A549 treated with Mapracorat at 1 μM for 4 hours (cell line): ENCODE data around the gene PCDH18. TPM values are rescaled to one million over a fixed set of nuclear protein-coding genes. Genes with fewer than 3 reads are reported as not detected.

ENCODE experiments used
- total RNA-seq: library from RNA; stranded (reverse); fragments of 200-300 nt; extraction: Qiagen RNA extraction; gene quantifications from 5 replicates; pipeline ENCODE4 v1.2.3, GENCODE V29; 2022

Gene PCDH18, protein sequence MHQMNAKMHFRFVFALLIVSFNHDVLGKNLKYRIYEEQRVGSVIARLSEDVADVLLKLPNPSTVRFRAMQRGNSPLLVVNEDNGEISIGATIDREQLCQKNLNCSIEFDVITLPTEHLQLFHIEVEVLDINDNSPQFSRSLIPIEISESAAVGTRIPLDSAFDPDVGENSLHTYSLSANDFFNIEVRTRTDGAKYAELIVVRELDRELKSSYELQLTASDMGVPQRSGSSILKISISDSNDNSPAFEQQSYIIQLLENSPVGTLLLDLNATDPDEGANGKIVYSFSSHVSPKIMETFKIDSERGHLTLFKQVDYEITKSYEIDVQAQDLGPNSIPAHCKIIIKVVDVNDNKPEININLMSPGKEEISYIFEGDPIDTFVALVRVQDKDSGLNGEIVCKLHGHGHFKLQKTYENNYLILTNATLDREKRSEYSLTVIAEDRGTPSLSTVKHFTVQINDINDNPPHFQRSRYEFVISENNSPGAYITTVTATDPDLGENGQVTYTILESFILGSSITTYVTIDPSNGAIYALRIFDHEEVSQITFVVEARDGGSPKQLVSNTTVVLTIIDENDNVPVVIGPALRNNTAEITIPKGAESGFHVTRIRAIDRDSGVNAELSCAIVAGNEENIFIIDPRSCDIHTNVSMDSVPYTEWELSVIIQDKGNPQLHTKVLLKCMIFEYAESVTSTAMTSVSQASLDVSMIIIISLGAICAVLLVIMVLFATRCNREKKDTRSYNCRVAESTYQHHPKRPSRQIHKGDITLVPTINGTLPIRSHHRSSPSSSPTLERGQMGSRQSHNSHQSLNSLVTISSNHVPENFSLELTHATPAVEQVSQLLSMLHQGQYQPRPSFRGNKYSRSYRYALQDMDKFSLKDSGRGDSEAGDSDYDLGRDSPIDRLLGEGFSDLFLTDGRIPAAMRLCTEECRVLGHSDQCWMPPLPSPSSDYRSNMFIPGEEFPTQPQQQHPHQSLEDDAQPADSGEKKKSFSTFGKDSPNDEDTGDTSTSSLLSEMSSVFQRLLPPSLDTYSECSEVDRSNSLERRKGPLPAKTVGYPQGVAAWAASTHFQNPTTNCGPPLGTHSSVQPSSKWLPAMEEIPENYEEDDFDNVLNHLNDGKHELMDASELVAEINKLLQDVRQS
- not detected in 5 replicates for total RNA-seq

DNA sequence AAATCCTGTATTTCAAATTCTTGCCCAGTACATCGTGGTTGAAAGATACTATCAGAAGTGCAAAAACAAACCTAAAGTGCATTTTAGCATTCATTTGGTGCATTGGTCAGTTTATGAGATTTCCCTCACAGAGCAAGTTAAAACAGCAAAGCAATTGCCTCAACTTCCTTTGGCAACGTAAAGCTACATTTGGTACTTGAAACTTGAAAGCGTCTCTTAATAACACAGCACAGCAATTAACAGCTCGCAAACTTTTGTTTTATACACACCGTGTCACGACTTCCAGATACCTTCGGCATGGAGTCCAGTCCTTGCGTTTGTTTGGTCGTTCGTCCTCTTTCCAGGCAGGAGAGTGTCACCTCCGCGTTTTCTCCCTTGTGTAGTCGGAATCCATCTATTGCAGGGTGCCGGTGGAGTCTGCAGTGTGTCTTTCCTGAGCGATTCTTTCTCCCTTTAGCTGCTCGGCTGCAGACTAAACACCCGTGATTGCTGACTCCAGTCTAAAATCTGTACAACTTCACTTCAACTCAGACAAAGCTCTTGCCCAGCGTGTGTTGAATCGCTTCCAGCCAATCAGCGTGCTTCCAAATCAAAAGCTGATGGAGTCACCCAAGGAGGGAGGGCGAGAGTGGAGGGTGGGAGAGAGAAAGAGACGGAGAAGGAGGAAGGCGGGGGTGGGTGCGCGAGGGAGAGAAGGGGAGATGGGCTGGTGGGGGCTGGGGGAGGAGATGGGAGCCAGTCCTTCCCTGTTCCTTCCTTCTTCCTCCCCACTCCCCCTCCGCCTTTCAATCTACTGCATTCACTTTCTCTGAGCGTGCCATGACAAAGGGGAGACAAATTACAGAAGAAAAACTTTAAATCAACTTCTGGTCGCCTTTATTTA lies at the start of gene PCDH18:
TSS of gene PCDH18 (minus strand) at position 509 of the 883 bp plus-strand sequence. CDS start at position 103, 406 bp downstream.

